HG03159 (cell line): ENCODE measurements around the gene ZBTB4.

ENCODE experiments used
- ATAC-seq: cut with Tn5 transposase; IDR thresholded peaks from one replicate; pipeline ENCODE4 v1.9.1; 2021; ENCODE audit warnings: mild to moderate bottlenecking, moderate library complexity; ENCODE audit not compliant: unreplicated experiment

ZBTB4 gene, protein sequence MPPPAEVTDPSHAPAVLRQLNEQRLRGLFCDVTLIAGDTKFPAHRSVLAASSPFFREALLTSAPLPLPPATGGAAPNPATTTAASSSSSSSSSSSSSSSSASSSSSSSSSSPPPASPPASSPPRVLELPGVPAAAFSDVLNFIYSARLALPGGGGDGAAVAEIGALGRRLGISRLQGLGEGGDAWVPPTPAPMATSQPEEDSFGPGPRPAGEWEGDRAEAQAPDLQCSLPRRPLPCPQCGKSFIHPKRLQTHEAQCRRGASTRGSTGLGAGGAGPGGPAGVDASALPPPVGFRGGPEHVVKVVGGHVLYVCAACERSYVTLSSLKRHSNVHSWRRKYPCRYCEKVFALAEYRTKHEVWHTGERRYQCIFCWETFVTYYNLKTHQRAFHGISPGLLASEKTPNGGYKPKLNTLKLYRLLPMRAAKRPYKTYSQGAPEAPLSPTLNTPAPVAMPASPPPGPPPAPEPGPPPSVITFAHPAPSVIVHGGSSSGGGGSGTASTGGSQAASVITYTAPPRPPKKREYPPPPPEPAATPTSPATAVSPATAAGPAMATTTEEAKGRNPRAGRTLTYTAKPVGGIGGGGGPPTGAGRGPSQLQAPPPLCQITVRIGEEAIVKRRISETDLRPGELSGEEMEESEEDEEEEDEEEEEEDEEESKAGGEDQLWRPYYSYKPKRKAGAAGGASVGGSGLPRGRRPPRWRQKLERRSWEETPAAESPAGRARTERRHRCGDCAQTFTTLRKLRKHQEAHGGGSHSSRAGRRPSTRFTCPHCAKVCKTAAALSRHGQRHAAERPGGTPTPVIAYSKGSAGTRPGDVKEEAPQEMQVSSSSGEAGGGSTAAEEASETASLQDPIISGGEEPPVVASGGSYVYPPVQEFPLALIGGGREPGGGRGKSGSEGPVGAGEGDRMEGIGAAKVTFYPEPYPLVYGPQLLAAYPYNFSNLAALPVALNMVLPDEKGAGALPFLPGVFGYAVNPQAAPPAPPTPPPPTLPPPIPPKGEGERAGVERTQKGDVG

DNA sequence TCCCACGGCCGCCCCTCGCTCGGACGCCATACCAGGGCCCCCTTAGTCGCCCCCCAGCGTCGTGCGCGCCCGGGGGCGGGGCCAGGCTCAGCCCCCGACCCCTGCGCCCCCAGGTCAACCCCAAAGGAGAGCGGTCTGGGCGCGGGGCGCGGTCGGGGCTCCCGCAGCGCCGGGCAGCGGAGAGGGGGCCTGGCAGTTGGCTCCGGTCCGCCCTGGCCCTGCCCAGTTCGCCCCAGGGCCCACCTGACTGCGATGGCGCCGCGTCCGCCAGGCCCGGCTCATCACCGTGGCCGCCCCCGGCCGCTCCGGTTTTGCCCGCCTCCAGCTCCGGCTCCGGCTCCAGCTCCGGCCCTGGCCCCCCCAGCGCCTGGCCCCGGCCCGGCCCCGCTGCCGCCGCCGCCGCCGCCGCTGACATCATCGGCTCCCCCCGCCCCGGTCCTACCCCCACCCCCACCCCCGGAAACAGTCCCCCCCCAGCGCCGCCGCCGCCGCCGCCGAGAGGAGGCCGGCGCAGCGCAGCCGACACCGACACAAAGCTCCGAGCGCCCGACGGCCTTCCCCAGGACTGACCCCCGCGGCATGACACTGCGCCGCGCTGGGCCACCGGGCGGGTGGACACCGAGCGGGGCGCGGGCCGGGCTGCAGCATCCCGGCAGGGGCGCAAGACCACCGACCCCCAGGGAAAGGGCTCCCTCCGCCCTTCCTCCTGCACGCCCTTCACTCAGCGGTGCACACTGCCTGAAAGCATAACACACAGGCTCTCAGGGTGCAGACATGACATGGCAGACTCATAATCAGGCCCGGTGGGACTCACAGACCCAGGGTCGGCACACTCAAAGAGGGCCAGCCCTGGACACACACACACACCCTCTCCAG lies at the start of gene ZBTB4:
ZBTB4 (minus strand) TSS at position 419 of the 876 bp plus-strand sequence. CDS start 12,830 bp downstream, outside the sequence.
- no peak for ATAC-seq

DNA sequence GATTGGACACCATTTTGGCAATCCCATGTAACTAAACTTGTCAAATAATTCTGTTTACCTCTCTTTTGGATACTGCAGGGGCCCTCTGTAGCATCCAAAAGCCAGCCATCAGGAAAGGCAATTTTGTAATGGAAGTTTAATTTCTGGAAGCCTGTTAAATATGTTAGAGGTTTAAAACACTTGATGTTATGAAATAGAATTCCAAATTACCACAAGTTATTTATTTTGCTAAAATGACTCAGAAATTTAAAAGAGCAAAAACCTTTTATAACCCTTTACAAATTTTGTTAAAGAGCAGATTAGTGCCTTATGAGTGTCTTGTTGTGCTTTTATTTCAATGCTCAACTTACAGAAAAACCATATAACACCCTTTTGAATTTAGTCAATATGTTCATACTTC lies 49.4 kb upstream of the ZBTB4 start:
- ATAC-seq: no peak

DNA sequence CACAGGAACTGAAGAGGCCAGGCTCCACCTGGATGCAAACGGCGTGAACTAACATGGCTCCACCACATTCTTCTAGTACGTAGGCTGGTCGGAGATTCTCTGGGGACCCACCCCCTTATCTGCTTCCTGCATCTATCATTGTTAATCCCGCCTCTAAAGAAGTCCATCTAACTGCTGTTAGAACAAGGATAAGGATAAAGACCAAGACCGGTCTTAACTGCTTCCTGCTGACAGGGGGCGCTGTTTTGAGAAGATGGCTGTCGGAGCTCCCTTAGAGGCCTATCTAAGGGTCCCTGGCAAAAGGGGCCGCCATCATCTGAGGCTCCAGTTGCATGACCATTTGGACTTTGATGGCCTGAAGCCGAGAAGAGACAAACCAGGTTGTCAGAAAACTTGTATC lies 43.6 kb upstream of the ZBTB4 start:
- no peak for ATAC-seq

DNA sequence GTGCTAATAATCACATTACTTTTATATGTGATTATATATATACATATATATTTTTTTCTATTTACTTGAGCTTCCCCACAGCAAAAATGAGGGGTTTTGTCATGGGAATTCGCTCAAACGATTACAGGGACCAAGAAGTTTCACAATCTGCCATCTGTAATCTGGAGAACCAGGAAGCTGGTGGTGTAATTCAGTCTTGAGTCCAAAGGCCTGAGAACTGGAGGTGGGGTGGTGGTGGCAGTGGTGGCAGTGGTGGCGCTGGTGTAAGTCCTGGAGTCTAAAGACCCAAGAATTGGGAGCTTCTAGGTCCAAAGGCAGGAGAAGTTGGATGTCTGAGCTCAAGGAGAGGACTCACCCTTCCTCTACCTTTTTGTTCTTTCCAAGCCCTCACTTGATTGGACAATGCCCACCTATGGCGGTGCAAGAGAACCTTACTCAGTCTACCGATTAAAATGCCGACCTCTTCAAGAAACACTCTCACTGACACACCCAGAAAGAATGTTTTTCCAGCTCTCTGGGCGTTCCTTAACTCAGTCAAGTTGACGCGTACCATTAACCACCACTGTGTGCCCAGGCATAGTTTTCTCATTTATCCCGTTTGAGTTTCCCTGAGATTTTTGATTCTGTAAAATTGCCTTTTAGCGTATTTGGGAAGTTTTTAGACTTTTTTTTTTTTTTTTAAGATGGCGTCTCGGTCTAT lies 36.6 kb upstream of the ZBTB4 start:
- ATAC-seq: no peak

DNA sequence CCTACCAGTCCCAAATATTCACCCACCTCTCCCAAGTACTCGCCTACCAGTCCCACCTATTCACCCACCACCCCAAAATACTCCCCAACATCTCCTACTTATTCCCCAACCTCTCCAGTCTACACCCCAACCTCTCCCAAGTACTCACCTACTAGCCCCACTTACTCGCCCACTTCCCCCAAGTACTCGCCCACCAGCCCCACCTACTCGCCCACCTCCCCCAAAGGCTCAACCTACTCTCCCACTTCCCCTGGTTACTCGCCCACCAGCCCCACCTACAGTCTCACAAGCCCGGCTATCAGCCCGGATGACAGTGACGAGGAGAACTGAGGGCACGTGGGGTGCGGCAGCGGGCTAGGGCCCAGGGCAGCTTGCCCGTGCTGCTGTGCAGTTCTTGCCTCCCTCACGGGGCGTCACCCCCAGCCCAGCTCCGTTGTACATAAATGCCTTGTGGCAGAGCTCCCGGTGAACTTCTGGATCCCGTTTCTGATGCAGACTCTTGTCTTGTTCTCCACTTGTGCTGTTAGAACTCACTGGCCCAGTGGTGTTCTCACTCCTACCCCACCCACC lies 34.5 kb upstream of the ZBTB4 start:
- ATAC-seq: no peak

DNA sequence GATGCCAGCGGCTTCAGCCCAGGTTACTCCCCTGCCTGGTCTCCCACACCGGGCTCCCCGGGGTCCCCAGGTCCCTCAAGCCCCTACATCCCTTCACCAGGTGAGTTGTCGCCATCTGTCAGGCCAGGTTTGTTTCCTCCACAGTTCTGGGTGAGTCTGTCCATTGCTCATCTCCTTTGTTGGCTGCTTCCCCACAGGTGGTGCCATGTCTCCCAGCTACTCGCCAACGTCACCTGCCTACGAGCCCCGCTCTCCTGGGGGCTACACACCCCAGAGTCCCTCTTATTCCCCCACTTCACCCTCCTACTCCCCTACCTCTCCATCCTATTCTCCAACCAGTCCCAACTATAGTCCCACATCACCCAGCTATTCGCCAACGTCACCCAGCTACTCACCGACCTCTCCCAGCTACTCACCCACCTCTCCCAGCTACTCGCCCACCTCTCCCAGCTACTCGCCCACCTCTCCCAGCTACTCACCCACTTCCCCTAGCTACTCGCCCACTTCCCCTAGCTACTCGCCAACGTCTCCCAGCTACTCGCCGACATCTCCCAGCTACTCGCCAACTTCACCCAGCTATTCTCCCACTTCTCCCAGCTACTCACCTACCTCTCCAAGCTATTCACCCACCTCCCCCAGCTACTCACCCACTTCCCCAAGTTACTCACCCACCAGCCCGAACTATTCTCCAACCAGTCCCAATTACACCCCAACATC lies 33.6 kb upstream of the ZBTB4 start:
- no peak for ATAC-seq

DNA sequence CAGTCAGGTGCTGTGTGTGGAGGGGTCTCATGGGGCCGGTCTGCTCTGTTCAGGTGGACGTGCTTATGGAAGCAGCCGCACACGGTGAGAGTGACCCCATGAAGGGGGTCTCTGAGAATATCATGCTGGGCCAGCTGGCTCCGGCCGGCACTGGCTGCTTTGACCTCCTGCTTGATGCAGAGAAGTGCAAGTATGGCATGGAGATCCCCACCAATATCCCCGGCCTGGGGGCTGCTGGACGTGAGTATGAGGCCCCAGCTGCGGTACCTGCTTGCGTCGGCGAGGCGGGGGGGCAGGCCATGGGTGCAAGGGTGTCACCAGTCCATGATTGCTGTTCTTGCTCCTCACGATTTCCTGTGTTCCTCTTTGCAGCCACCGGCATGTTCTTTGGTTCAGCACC lies 32.7 kb upstream of the ZBTB4 start:
- ATAC-seq: no peak

DNA sequence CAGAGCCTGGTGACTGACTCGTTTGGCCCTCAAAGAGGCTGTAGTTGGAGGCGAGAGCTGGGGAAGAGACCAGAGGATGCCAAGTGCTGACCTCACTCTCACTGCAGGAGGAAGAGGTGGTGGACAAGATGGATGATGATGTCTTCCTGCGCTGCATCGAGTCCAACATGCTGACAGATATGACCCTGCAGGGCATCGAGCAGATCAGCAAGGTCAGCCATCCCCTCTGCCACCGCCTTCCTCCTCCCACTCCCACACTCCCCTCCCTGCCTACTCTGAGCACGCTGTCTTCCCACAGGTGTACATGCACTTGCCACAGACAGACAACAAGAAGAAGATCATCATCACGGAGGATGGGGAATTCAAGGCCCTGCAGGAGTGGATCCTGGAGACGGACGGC lies 31.7 kb upstream of the ZBTB4 start:
- ATAC-seq: no peak

DNA sequence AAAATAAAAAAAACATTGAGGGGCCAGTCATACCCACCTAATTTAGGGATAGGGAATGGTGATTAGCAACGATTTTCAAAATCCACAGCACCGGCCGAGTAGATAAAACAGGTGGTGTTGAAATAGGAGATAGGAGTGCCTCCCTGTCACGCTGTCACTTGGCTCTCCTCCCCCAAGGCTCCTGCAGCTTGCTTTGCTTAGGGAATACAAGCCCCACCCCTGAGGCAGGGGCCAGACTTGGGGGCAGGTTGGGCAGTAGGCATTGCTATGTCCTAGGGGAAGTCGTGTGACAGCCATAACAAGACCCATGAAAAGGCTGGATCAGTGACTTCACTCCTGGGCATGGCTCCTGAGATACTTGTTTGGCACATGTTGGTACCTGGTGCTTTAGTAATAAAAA lies 30.5 kb upstream of the ZBTB4 start:
- no peak for ATAC-seq

DNA sequence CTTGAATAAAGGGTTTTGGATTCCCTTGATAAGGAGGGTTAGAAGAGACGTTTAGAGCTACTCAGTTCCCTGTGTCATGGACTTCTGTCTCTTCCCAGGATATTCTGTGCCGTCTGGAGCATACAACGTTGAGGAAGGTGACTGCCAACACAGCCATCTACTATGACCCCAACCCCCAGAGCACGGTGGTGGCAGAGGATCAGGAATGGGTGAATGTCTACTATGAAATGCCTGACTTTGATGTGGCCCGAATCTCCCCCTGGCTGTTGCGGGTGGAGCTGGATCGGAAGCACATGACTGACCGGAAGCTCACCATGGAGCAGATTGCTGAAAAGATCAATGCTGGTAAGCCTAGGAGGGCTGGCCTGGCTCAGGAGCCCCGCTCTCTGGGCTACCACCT lies 29.4 kb upstream of the ZBTB4 start:
- no peak for ATAC-seq

DNA sequence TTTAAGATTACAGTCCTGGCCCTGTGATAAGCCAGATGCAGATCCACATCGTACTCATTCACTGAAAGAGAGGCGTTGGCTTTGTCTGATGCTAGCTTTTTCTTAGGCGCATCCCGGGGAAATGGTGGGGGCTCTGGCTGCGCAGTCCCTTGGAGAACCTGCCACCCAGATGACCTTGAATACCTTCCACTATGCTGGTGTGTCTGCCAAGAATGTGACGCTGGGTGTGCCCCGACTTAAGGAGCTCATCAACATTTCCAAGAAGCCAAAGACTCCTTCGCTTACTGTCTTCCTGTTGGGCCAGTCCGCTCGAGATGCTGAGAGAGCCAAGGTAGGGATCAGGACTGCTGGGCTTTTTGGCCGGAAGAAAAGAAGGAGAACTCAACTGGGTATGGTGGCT lies 28.7 kb upstream of the ZBTB4 start:
- ATAC-seq: no peak

DNA sequence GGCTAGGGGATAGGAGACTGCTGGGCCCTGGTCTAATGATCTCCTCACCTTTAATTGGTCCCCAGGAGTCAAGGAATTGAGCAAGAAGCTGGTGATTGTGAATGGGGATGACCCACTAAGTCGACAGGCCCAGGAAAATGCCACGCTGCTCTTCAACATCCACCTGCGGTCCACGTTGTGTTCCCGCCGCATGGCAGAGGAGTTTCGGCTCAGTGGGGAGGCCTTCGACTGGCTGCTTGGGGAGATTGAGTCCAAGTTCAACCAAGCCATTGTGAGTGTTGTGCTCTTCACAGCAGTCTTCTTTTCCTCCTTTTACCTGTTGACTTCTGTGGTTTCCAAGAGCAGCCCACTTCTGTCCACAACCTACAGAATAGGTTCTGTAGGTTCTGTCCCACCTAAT lies 24.1 kb upstream of the ZBTB4 start:
- no peak for ATAC-seq

DNA sequence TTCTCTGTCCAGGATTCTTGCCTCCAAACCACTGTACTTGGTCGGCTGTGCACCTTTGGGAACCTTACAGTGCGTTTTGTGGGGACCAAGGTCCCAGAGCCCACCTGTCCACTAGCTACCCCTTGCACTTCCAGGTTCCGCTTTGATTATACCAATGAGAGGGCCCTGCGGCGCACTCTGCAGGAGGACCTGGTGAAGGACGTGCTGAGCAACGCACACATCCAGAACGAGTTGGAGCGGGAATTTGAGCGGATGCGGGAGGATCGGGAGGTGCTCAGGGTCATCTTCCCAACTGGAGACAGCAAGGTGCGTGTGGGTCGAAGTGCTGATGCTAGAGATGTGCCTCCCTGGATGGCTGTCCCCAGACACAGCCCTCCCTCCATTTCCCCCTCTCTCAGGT lies 23.6 kb upstream of the ZBTB4 start:
- ATAC-seq: no peak

DNA sequence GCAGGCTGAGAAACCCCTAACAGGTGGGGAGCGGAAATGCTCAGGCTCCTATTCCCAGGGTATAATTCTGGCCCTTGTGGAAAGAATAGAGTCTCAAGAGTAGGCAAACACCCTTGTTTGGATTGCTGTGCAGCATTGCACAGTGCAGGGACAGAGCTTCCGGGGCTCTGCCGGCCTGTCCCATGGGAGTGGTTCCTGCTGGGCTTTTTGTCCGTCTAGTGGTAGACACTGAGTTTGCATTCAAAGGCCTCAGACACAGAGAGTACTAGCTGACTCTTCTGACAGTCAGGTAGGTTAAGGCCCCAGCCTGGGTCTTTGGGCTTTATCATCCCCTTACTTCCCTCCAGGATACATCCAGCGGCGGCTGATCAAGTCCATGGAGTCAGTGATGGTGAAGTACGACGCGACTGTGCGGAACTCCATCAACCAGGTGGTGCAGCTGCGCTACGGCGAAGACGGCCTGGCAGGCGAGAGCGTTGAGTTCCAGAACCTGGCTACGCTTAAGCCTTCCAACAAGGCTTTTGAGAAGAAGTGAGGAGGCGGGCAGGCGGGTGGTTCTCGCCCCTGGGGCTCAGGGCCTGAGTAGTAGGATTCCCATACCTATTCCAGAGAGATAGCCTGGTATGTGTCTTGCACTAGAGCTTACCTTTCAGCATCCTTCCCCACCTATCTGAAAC lies 22.9 kb upstream of the ZBTB4 start:
- ATAC-seq: no peak

DNA sequence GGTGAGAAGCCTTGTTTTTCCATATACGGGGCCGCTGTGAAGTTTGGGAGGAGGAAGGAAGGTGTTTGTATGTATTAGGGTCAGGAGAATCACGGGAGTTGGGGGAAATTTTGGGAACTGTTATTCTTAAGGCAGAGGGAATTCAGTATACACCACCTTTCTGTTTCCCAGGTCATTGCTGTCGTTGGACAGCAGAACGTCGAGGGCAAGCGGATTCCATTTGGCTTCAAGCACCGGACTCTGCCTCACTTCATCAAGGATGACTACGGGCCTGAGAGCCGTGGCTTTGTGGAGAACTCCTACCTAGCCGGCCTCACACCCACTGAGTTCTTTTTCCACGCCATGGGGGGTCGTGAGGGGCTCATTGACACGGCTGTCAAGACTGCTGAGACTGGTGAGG lies 22.3 kb upstream of the ZBTB4 start:
- no peak for ATAC-seq

DNA sequence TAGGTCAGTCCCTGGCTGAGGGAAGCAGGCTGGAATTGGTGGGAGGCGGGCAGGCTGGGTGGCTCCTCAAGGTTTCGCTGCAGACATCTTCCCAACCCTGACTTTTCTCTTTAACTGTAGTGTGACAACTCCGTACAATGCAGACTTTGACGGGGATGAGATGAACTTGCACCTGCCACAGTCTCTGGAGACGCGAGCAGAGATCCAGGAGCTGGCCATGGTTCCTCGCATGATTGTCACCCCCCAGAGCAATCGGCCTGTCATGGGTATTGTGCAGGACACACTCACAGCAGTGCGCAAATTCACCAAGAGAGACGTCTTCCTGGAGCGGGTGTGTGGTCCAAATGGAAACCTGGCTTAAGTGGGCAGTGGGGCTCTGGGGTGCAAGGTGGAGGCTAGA lies 19.7 kb upstream of the ZBTB4 start:
- no peak for ATAC-seq

DNA sequence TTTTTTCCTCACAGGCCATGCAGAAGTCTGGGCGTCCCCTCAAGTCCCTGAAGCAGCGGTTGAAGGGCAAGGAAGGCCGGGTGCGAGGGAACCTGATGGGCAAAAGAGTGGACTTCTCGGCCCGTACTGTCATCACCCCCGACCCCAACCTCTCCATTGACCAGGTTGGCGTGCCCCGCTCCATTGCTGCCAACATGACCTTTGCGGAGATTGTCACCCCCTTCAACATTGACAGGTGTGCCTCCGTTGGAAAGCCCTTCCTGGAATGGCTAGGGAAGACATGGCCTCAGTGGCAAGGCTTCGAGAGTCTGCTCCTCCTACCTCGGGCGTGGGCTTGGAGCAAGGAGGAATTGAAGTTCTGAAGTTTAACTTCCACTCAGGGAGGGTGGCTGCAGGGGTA lies 18.2 kb upstream of the ZBTB4 start:
- ATAC-seq: no peak

DNA sequence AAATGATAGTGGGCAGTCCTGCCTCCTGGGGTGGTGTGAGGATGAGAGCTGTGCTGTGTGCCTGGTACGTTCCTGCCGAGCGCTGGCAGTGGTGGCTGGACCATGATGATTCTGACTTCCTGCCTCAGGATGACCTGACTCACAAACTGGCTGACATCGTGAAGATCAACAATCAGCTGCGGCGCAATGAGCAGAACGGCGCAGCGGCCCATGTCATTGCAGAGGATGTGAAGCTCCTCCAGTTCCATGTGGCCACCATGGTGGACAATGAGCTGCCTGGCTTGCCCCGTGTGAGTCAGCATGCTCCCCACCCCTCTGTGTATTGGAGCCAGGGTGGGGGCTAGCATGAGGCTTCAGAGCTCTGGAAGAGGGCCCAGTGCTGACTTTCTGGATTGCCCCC lies 17.8 kb upstream of the ZBTB4 start:
- no peak for ATAC-seq
